Measurements from ENCODE around the gene OR52D1.

Gene OR52D1

DNA sequence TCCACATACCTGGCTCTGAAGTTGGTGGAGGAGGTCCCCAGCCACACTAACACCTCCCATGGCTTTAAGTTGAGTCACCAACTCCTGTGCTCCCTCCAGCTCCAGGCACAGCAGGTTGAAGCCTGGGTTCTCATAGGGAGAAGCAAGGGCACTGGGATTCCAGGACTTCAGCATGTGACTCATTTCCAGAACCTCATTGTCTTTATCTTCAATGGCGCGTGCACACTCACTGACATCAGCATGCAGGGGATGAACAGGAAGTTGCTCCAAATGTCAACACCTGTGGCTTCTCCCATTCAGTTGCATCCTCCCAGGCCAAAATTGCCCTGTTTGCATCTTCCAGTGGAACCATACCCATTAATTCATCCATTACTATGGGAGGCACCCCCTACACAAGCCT is 33.8 kb downstream of the OR52D1 start:
- no peak overlapping the region for H3K4me3 ChIP-seq (ENCODE audit: severe bottlenecking)
- no peak; the same call in 2 of the 3 replicates for ATAC-seq (ENCODE audit: low read depth)
- TF ChIP-seq CTCF (IDR thresholded peaks at IDR 0.05; ENCODE audit: poor library complexity, severe bottlenecking): no peak
- no peak overlapping the region for H3K27ac ChIP-seq (ENCODE audit: poor library complexity, severe bottlenecking)
- no peak for DNase-seq (ENCODE audit: low spot score)
- H3K9me3 ChIP-seq (ENCODE audit: severe bottlenecking): no peaks in the 10 kb centered on the region
- no peaks in the 10 kb centered on the region for H3K27me3 ChIP-seq (ENCODE audit: insufficient read depth, poor library complexity, severe bottlenecking)
- no peaks in the 10 kb centered on the region for H3K4me1 ChIP-seq (ENCODE audit: insufficient read depth, poor library complexity, severe bottlenecking)
- H3K36me3 ChIP-seq (ENCODE audit: low read depth): no peaks in the 10 kb centered on the region

DNA sequence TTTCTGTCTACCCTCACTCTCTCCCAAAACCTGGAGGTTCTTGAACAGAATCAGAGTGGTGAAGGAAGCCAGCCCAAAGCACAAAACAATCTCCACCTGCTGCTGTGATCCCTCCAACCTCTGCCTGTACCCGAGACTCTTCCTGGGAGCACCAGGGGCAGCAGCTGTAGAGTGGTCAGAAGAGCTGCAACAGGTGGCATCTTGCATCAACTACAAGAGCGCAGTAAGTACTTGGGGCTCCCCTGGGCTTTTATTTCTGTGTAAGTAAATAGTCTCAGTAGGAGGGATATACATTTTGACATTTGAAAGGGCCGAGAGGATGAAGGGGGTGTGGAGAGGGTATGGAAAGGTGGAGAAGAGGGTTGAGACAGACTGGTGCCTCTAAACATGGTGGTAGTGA is 36.3 kb downstream of the OR52D1 start:
- DNase-seq (ENCODE audit: low spot score) (no peak), ATAC-seq (ENCODE audit: low read depth) (no peak)
- Histone ChIP-seq H3K27me3 (ENCODE audit: insufficient read depth, poor library complexity, severe bottlenecking) (no peaks in the 10 kb centered on the region), H3K9me3 (ENCODE audit: severe bottlenecking) (no peaks in the 10 kb centered on the region), H3K36me3 (ENCODE audit: low read depth) (no peaks in the 10 kb centered on the region), H3K27ac (ENCODE audit: poor library complexity, severe bottlenecking) (no peak overlapping the region), H3K4me3 (ENCODE audit: severe bottlenecking) (no peak overlapping the region), H3K4me1 (ENCODE audit: insufficient read depth, poor library complexity, severe bottlenecking) (no peaks in the 10 kb centered on the region)
- TF ChIP-seq CTCF (IDR thresholded peaks at IDR 0.05; ENCODE audit: poor library complexity, severe bottlenecking): no peak

- H3K36me3 ChIP-seq (ENCODE audit: low read depth): no peaks in the 10 kb centered on the region
- no peak for TF ChIP-seq CTCF (IDR thresholded peaks at IDR 0.05; ENCODE audit: poor library complexity, severe bottlenecking)
- H3K4me1 ChIP-seq (ENCODE audit: insufficient read depth, poor library complexity, severe bottlenecking): no peaks in the 10 kb centered on the region
- H3K4me3 ChIP-seq (ENCODE audit: severe bottlenecking): no peak overlapping the region
- no peaks in the 10 kb centered on the region for H3K9me3 ChIP-seq (ENCODE audit: severe bottlenecking)
- no peaks in the 10 kb centered on the region for H3K27me3 ChIP-seq (ENCODE audit: insufficient read depth, poor library complexity, severe bottlenecking)
- DNase-seq (ENCODE audit: low spot score) (no peak), ATAC-seq (ENCODE audit: low read depth) (no peak)
- H3K27ac ChIP-seq (ENCODE audit: poor library complexity, severe bottlenecking): no peak overlapping the region
These were observed 39.2 kb downstream of the OR52D1 start for GRCh38 chr11:5527716-5528115.

DNA sequence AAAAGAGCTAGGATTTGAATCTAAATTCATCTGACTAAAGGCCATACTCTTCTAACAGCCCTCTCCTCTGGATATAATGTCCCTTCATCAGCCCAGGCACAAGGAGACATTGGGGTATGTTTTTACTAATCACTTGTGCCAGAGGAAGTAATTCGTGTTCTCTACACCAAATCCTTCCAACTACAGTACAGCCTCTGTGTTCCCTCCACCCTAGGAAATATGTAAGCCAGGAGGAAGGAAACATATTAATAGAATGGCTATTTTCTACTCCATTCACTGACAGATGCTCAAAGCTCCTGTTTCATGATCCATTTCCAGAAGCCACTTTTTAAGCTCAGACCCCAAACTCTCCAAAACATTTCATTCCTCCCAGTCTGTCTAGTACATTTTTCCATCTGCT is 40.0 kb downstream of the OR52D1 start:
- Histone ChIP-seq H3K4me1 (ENCODE audit: insufficient read depth, poor library complexity, severe bottlenecking) (no peaks in the 10 kb centered on the region), H3K36me3 (ENCODE audit: low read depth) (no peaks in the 10 kb centered on the region), H3K9me3 (ENCODE audit: severe bottlenecking) (no peaks in the 10 kb centered on the region), H3K27me3 (ENCODE audit: insufficient read depth, poor library complexity, severe bottlenecking) (no peaks in the 10 kb centered on the region), H3K4me3 (ENCODE audit: severe bottlenecking) (no peak overlapping the region), H3K27ac (ENCODE audit: poor library complexity, severe bottlenecking) (no peak overlapping the region)
- DNase-seq (ENCODE audit: low spot score) (no peak), ATAC-seq (ENCODE audit: low read depth) (no peak)
- no peak for TF ChIP-seq CTCF (IDR thresholded peaks at IDR 0.05; ENCODE audit: poor library complexity, severe bottlenecking)

DNA sequence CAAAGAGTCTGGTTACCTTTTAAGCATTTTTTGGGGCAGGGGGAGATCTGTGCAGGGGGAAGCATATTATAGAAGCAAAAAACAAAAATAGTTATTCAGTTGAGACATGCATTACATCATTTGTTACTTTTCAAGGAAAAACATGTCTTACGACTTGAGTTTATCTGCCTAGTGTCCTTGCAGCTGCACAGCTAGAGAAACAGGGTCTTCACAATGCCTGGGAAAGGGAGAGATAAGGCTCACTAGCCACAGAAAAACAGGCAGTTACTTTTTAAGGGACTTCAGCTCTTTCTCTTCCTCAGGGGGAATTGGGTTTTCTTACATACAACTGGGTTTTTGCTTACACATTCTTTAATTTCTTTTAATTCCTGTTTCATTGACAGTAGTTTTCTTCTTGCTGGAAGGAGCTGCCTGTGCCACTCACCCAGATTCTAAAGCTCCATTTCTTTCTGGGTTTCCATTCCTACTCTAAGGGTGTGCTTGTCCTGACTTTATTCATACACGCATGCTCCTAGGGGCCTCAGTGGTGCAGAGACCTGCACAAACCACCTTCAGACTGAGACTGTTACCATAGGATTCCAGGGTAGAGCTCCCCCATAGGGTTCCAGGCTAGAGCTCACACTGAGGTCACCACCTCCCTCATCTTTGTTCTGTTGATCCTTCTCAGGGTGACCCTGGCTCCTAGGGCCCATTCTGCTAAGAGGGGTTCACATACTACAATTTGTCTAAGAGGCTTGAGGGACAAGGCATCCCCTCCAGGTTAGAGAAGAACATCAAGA is 42.8 kb downstream of the OR52D1 start:
- DNase-seq (ENCODE audit: low spot score): no peak
- no peak for ATAC-seq (ENCODE audit: low read depth)
- H3K27me3 ChIP-seq (ENCODE audit: insufficient read depth, poor library complexity, severe bottlenecking): no peaks in the 10 kb centered on the region

More for the DNA sequence above, 42.8 kb downstream of the OR52D1 start:
- no peak for TF ChIP-seq CTCF (IDR thresholded peaks at IDR 0.05; ENCODE audit: poor library complexity, severe bottlenecking)
- Histone ChIP-seq H3K27ac (ENCODE audit: poor library complexity, severe bottlenecking) (no peak overlapping the region), H3K9me3 (ENCODE audit: severe bottlenecking) (no peaks in the 10 kb centered on the region), H3K4me1 (ENCODE audit: insufficient read depth, poor library complexity, severe bottlenecking) (no peaks in the 10 kb centered on the region), H3K36me3 (ENCODE audit: low read depth) (no peaks in the 10 kb centered on the region), H3K4me3 (ENCODE audit: severe bottlenecking) (no peak overlapping the region)

Data from RWPE2 (cell line).